GM18517 (cell line): Measurements from ENCODE around the gene KANSL3.
"Not testable (repeated sequence)": the region's sequence is repeated elsewhere in the genome, so short reads cannot be mapped to it uniquely, and the experiment has no call there.

Source experiments
- ATAC-seq: cut with Tn5 transposase; IDR thresholded peaks from one replicate; pipeline ENCODE4 v1.9.1; 2021; ENCODE audit warnings: mild to moderate bottlenecking, moderate library complexity; ENCODE audit not compliant: unreplicated experiment

The KANSL3 gene

GRCh38 chr2:96638144-96639121 is at the start of gene KANSL3:
KANSL3 (minus strand) TSS chr2:96638312; CDS start chr2:96637135, 1,177 bp downstream.
- peak; percentile 74 for ATAC-seq

GRCh38 chr2:96687266-96687665 is 49.2 kb upstream of the KANSL3 start:
- no peak for ATAC-seq

- no peak for ATAC-seq
Observed at GRCh38 chr2:96685577-96686459, 47.7 kb upstream of the KANSL3 start.

GRCh38 chr2:96684883-96685576 is 46.9 kb upstream of the KANSL3 start:
- ATAC-seq = no peak

- ATAC-seq = no peak
Observed at GRCh38 chr2:96683972-96684820, 46.1 kb upstream of the KANSL3 start.

- no peak for ATAC-seq
Observed at GRCh38 chr2:96683307-96683706, 45.2 kb upstream of the KANSL3 start.

- ATAC-seq = no peak
Observed at GRCh38 chr2:96681540-96681939, 43.4 kb upstream of the KANSL3 start.

- ATAC-seq = no peak
Observed at GRCh38 chr2:96680561-96681141, 42.5 kb upstream of the KANSL3 start.

GRCh38 chr2:96679848-96680247 is 41.7 kb upstream of the KANSL3 start:
- no peak for ATAC-seq

- ATAC-seq = no peak
Observed at GRCh38 chr2:96669539-96670215, 31.6 kb upstream of the KANSL3 start.

GRCh38 chr2:96668771-96669170 is 30.7 kb upstream of the KANSL3 start:
- no peak for ATAC-seq

- not testable (repeated sequence) for ATAC-seq
Observed at GRCh38 chr2:96665717-96666116, 27.6 kb upstream of the KANSL3 start.

- no peak for ATAC-seq
Observed at GRCh38 chr2:96665083-96665569, 27.0 kb upstream of the KANSL3 start.

- ATAC-seq = no peak
Observed at GRCh38 chr2:96664366-96664925, 26.3 kb upstream of the KANSL3 start.

- ATAC-seq = no peak
Observed at GRCh38 chr2:96663829-96664228, 25.7 kb upstream of the KANSL3 start.

GRCh38 chr2:96663177-96663576 is 25.1 kb upstream of the KANSL3 start:
- no peak for ATAC-seq

GRCh38 chr2:96662360-96662759 is 24.2 kb upstream of the KANSL3 start:
- no peak for ATAC-seq

GRCh38 chr2:96661324-96661723 is 23.2 kb upstream of the KANSL3 start:
- no peak for ATAC-seq

- no peak for ATAC-seq
Observed at GRCh38 chr2:96656540-96656939, 18.4 kb upstream of the KANSL3 start.
